Neutrophil (primary cell): ENCODE data around the gene SFSWAP.

Source experiments
- H3K27ac ChIP-seq: fragments of 200-600 bp; sonication (generic); 2 replicates; pipeline ENCODE4 v1.5.1; 2016; ENCODE audit warnings: mild to moderate bottlenecking, moderate library complexity
- H3K27me3 ChIP-seq: fragments of 200-600 bp; sonication (generic); 2 replicates; pipeline ENCODE4 v1.6.0; 2016; ENCODE audit warnings: mild to moderate bottlenecking
- H3K36me3 ChIP-seq: fragments of 200-600 bp; sonication (generic); 2 replicates; pipeline ENCODE4 v1.5.1; 2017
- H3K4me1 ChIP-seq, 2 experiments: fragments of 200-600 bp in 1 of 2; sonication (generic) in 1 of 2; 1 replicate in 1 of 2; 2 replicates in 1 of 2; pipeline versions ENCODE4 v1.5.1 to v1.6.1; 2013 to 2016; ENCODE audit warnings: low read depth in 1 of 2, low read length in 1 of 2, mild to moderate bottlenecking in 1 of 2, moderate library complexity in 1 of 2; ENCODE audit not compliant: control insufficient read depth in 1 of 2, insufficient read depth in 1 of 2
- H3K4me3 ChIP-seq, 2 experiments: fragments of 200-600 bp in 1 of 2; sonication (generic) in 1 of 2; 1 replicate in 1 of 2; 2 replicates in 1 of 2; pipeline ENCODE4 v1.5.1; 2013 to 2016; ENCODE audit warnings: low read depth in 1 of 2, low read length in 1 of 2, mild to moderate bottlenecking in 1 of 2, moderate library complexity in 1 of 2
- H3K9me3 ChIP-seq: fragments of 200-600 bp; sonication (generic); 2 replicates; pipeline ENCODE4 v1.5.1; 2016
- TF ChIP-seq, protein P1 (sequence below): fragments of 200-600 bp; sonication (generic); IDR thresholded peaks from 2 replicates; pipeline ENCODE4 v1.5.1; 2016; ENCODE audit warnings: antibody characterized with exemption

SFSWAP gene

GRCh38 chr12:131795690-131796410 is 85.0 kb downstream of the SFSWAP start:
- Histone ChIP-seq H3K9me3 (no peaks in the 10 kb centered on the region), H3K27me3 (no peaks in the 10 kb centered on the region), H3K4me3 (no peak overlapping the region), H3K27ac (peak overlapping the region; percentile 43), H3K4me1 (peaks cover 7 to 8% of the 10 kb centered on the region in 2 experiments), H3K36me3 (peaks cover 80% of the 10 kb centered on the region)
- TF ChIP-seq, protein P1, sequence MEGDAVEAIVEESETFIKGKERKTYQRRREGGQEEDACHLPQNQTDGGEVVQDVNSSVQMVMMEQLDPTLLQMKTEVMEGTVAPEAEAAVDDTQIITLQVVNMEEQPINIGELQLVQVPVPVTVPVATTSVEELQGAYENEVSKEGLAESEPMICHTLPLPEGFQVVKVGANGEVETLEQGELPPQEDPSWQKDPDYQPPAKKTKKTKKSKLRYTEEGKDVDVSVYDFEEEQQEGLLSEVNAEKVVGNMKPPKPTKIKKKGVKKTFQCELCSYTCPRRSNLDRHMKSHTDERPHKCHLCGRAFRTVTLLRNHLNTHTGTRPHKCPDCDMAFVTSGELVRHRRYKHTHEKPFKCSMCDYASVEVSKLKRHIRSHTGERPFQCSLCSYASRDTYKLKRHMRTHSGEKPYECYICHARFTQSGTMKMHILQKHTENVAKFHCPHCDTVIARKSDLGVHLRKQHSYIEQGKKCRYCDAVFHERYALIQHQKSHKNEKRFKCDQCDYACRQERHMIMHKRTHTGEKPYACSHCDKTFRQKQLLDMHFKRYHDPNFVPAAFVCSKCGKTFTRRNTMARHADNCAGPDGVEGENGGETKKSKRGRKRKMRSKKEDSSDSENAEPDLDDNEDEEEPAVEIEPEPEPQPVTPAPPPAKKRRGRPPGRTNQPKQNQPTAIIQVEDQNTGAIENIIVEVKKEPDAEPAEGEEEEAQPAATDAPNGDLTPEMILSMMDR, result no peak

GRCh38 chr12:131796411-131796736 is 85.5 kb downstream of the SFSWAP start:
- no peaks in the 10 kb centered on the region for H3K9me3 ChIP-seq
- peaks cover 74% of the 10 kb centered on the region for H3K36me3 ChIP-seq
- H3K27me3 ChIP-seq, result no peaks in the 10 kb centered on the region
- H3K4me1 ChIP-seq, result peaks cover 7 to 8% of the 10 kb centered on the region in 2 experiments
- peak overlapping the region; percentile 43 for H3K27ac ChIP-seq
- no peak overlapping the region for H3K4me3 ChIP-seq
- TF ChIP-seq, protein P1, result no peak

- Histone ChIP-seq H3K27me3 (no peaks in the 10 kb centered on the region), H3K4me3 (no peak overlapping the region), H3K27ac (no peak overlapping the region), H3K9me3 (no peaks in the 10 kb centered on the region), H3K36me3 (peaks cover 73% of the 10 kb centered on the region), H3K4me1 (peaks cover 7 to 8% of the 10 kb centered on the region in 2 experiments)
- TF ChIP-seq, protein P1, result no peak
Measured at GRCh38 chr12:131796754-131797587, 86.1 kb downstream of the SFSWAP start.

GRCh38 chr12:131797588-131797934 is 86.7 kb downstream of the SFSWAP start:
- H3K27ac ChIP-seq, result no peak overlapping the region
- H3K36me3 ChIP-seq, result peaks cover 73% of the 10 kb centered on the region
- H3K9me3 ChIP-seq, result no peaks in the 10 kb centered on the region
- TF ChIP-seq, protein P1, result no peak
- peaks cover 7 to 8% of the 10 kb centered on the region in 2 experiments for H3K4me1 ChIP-seq
- H3K4me3 ChIP-seq, result no peak overlapping the region
- H3K27me3 ChIP-seq, result no peaks in the 10 kb centered on the region

GRCh38 chr12:131799195-131799594 is 88.3 kb downstream of the SFSWAP start:
- no peaks in the 10 kb centered on the region for H3K27me3 ChIP-seq
- H3K4me1 ChIP-seq, result peaks cover 8 to 10% of the 10 kb centered on the region in 2 experiments
- no peak overlapping the region for H3K27ac ChIP-seq
- no peaks in the 10 kb centered on the region for H3K9me3 ChIP-seq
- no peak overlapping the region for H3K4me3 ChIP-seq
- TF ChIP-seq, protein P1, result no peak
- H3K36me3 ChIP-seq, result peaks cover 68% of the 10 kb centered on the region
